Neural cell (in vitro differentiated cells): ENCODE measurements around the gene DCUN1D3.

Experiments
- EP300 ChIP-seq: fragments of 450-650 bp; conservative IDR thresholded peaks from 2 replicates; pipeline ENCODE4 v1.6.1; 2014; ENCODE audit warnings: antibody characterized with exemption, mild to moderate bottlenecking, moderate library complexity; ENCODE audit not compliant: poor library complexity, severe bottlenecking
- EZH2 ChIP-seq: fragments of 200-600, 300-800 bp; shearing (Covaris generic), sonication (generic); IDR thresholded peaks from 2 replicates; pipeline ENCODE4 v1.6.1; 2014; ENCODE audit warnings: antibody characterized with exemption, low read length, borderline replicate concordance, mild to moderate bottlenecking; ENCODE audit not compliant: insufficient read depth, poor library complexity, severe bottlenecking
- MXI1 ChIP-seq: fragments of 450-650 bp; conservative IDR thresholded peaks from 2 replicates; pipeline ENCODE4 v1.6.1; 2014; ENCODE audit warnings: antibody characterized with exemption, mild to moderate bottlenecking; ENCODE audit not compliant: poor library complexity, severe bottlenecking
- REST ChIP-seq: IDR thresholded peaks from 2 replicates; pipeline ENCODE4 v1.6.1; 2012; ENCODE audit warnings: borderline replicate concordance

- TF ChIP-seq EZH2 = no peak
- TF ChIP-seq REST = no peak
- TF ChIP-seq MXI1 = no peak
- no peak for TF ChIP-seq EP300
These were observed 40.5 kb downstream of the DCUN1D3 start for GRCh38 chr16:20859699-20860098.
